Mammary epithelial cell (primary cell): ENCODE measurements around the gene MUSK.

Source experiments
- CTCF ChIP-seq, 2 donors: IDR thresholded peaks in 1 of 2; conservative IDR thresholded peaks in 1 of 2; 2 replicates each; pipeline ENCODE4 v1.5.1; 2011 to 2012; ENCODE audit warnings: inconsistent platforms in 2 of 2, low read length in 2 of 2, mild to moderate bottlenecking in 2 of 2, control low read depth in 1 of 2, low read depth in 1 of 2; ENCODE audit not compliant: insufficient read depth in 1 of 2; ENCODE audit errors: extremely low read depth in 1 of 2
- EZH2 ChIP-seq: IDR thresholded peaks from 2 replicates; pipeline ENCODE4 v1.6.1; 2012; ENCODE audit warnings: low read length, inconsistent platforms, borderline replicate concordance

GRCh38 chr9:110762783-110763182 lies 94.2 kb downstream of the MUSK start:
- no peak for TF ChIP-seq EZH2
- no peak for TF ChIP-seq CTCF (conservative IDR thresholded peaks at IDR 0.05 in 1 of 2, IDR thresholded peaks at IDR 0.05 in 1 of 2; ENCODE audit: extremely low read depth in 1 of 2, insufficient read depth in 1 of 2, low read depth in 1 of 2, low read length in 2 of 2)
